OCI-M2 (cell line): ENCODE data around the gene RNU1-4.
"Not testable (repeated sequence)": the region's sequence is repeated elsewhere in the genome, so short reads cannot be mapped to it uniquely, and the experiment has no call there.

Source experiments
- DNase-seq: peaks from one replicate; lab custom pipeline; 2025; ENCODE audit not compliant: unreplicated experiment; lab: John Stamatoyannopoulos, UW

The RNU1-4 gene

GRCh38 chr1:16764820-16765655, 24.7 kb downstream of the RNU1-4 start:
- not testable (repeated sequence) for DNase-seq

- not testable (repeated sequence) for DNase-seq
Measured at GRCh38 chr1:16765731-16766605, 25.7 kb downstream of the RNU1-4 start.

GRCh38 chr1:16766689-16767256, 26.5 kb downstream of the RNU1-4 start:
- DNase-seq = not testable (repeated sequence)

GRCh38 chr1:16770139-16770759, 29.9 kb downstream of the RNU1-4 start:
- not testable (repeated sequence) for DNase-seq

GRCh38 chr1:16770896-16771446, 30.7 kb downstream of the RNU1-4 start:
- not testable (repeated sequence) for DNase-seq

GRCh38 chr1:16772275-16773204, 32.2 kb downstream of the RNU1-4 start:
- not testable (repeated sequence) for DNase-seq

- not testable (repeated sequence) for DNase-seq
Measured at GRCh38 chr1:16773205-16773596, 32.9 kb downstream of the RNU1-4 start.

GRCh38 chr1:16773723-16774122, 33.4 kb downstream of the RNU1-4 start:
- not testable (repeated sequence) for DNase-seq

GRCh38 chr1:16774773-16775172, 34.5 kb downstream of the RNU1-4 start:
- DNase-seq = not testable (repeated sequence)

- not testable (repeated sequence) for DNase-seq
Measured at GRCh38 chr1:16775290-16775689, 35.0 kb downstream of the RNU1-4 start.

- not testable (repeated sequence) for DNase-seq
Measured at GRCh38 chr1:16776248-16776647, 35.9 kb downstream of the RNU1-4 start.

- not testable (repeated sequence) for DNase-seq
Measured at GRCh38 chr1:16776835-16777234, 36.5 kb downstream of the RNU1-4 start.

GRCh38 chr1:16777821-16778220, 37.5 kb downstream of the RNU1-4 start:
- DNase-seq = not testable (repeated sequence)

- not testable (repeated sequence) for DNase-seq
Measured at GRCh38 chr1:16779525-16779924, 39.2 kb downstream of the RNU1-4 start.

- not testable (repeated sequence) for DNase-seq
Measured at GRCh38 chr1:16781033-16781432, 40.7 kb downstream of the RNU1-4 start.

GRCh38 chr1:16781625-16782024, 41.3 kb downstream of the RNU1-4 start:
- not testable (repeated sequence) for DNase-seq

- not testable (repeated sequence) for DNase-seq
Measured at GRCh38 chr1:16784955-16785354, 44.6 kb downstream of the RNU1-4 start.

GRCh38 chr1:16786362-16786761, 46.0 kb downstream of the RNU1-4 start:
- not testable (repeated sequence) for DNase-seq

GRCh38 chr1:16787175-16787574, 46.9 kb downstream of the RNU1-4 start:
- not testable (repeated sequence) for DNase-seq
